HCT116 (cell line): ENCODE results near the gene SLC25A21. TPM values are rescaled to one million over a fixed set of nuclear protein-coding genes. Genes with fewer than 3 reads are reported as not detected.

Experiments
- ATAC-seq: fragments of 200-7000 bp; cut with Tn5 transposase; 2 replicates; pipeline ENCODE4 v1.9.1; 2020; ENCODE audit warnings: mild to moderate bottlenecking, moderate library complexity
- BruUV-seq: library from RNA; stranded (reverse); fragments of 400-500 nt; replicated peaks from 2 replicates; lab custom pipeline; 2021; lab: Mats Ljungman, UMichigan
- CTCF ChIA-PET: fragments of 300-600 bp; sonication (Branson Sonifier 250); formaldehyde crosslinking; loops from one replicate; lab custom pipeline; 2021; ENCODE audit warnings: antibody characterized with exemption; lab: Charles Lee
- POLR2A ChIA-PET: fragments of 300-600, 350-600 bp; sonication (Branson Sonifier 250); formaldehyde crosslinking; loops from one replicate; lab custom pipeline; 2021; ENCODE audit warnings: antibody characterized with exemption; lab: Charles Lee
- RAD21 ChIA-PET, 2 experiments: fragments of 300-600 bp; sonication (Branson Sonifier 250); formaldehyde crosslinking; loops; one replicate each; lab custom pipeline; 2023; ENCODE audit warnings: low total read pairs in 2 of 2; ENCODE audit not compliant: uncharacterized antibody in 2 of 2, unreplicated experiment in 2 of 2, low non-redundant PET in 1 of 2; lab: Charles Lee
- DNase-seq: peaks from one replicate; pipeline ENCODE4 v3.0.0-alpha.2; 2010; ENCODE audit warnings: low read depth, low spot score
- H2AFZ ChIP-seq: fragments of 200-600 bp; shearing (Covaris generic), sonication (generic); 2 replicates; pipeline ENCODE4 v1.6.1; 2017; ENCODE audit warnings: low read depth, mixed run types, mixed read lengths, antibody characterized with exemption, low read length; ENCODE audit not compliant: poor library complexity, severe bottlenecking
- H3K27ac ChIP-seq: 2 replicates; pipeline ENCODE4 v1.5.1; 2012; ENCODE audit warnings: low read depth, low read length
- H3K27me3 ChIP-seq: fragments of 200-600 bp; sonication (generic); 2 replicates; pipeline ENCODE4 v1.6.1; 2016; ENCODE audit warnings: mixed run types, low read length, mixed read lengths; ENCODE audit not compliant: insufficient read depth
- H3K36me3 ChIP-seq, 2 experiments: fragments of 200-500 bp in 1 of 2; fragments of 200-600 bp in 1 of 2; sonication (Bioruptor generic) in 1 of 2; sonication (generic) in 1 of 2; 2 replicates each; pipeline versions ENCODE4 v1.5.1 to v1.6.1; 2014 to 2016; ENCODE audit warnings: low read length in 2 of 2, inconsistent platforms in 1 of 2, mixed read lengths in 1 of 2, mixed run types in 1 of 2; ENCODE audit not compliant: insufficient read depth in 2 of 2, control insufficient read depth in 1 of 2
- H3K4me1 ChIP-seq, 2 experiments: fragments of 200-600 bp in 1 of 2; sonication (generic) in 1 of 2; 2 replicates each; pipeline versions ENCODE4 v1.5.1 to v1.6.1; 2012 to 2017; ENCODE audit warnings: low read length in 2 of 2, inconsistent platforms in 1 of 2, mild to moderate bottlenecking in 1 of 2, mixed read lengths in 1 of 2, mixed run types in 1 of 2, moderate library complexity in 1 of 2; ENCODE audit not compliant: insufficient read depth in 2 of 2, control insufficient read depth in 1 of 2
- H3K4me2 ChIP-seq: fragments of 200-600 bp; sonication (generic); 2 replicates; pipeline ENCODE4 v1.6.1; 2017; ENCODE audit warnings: mixed run types, low read length, mixed read lengths
- H3K4me3 ChIP-seq, 2 experiments: fragments of 200-600 bp in 1 of 2; sonication (generic) in 1 of 2; replicated peaks in 1 of 2; 2 replicates each; pipeline ENCODE4 v1.5.1; 2011 to 2016; ENCODE audit warnings: low read length in 2 of 2, control low read depth in 1 of 2, low read depth in 1 of 2, mild to moderate bottlenecking in 1 of 2, mixed read lengths in 1 of 2, mixed run types in 1 of 2
- H3K79me2 ChIP-seq: fragments of 200-600 bp; sonication (generic); 2 replicates; pipeline ENCODE4 v1.6.1; 2017; ENCODE audit warnings: mild to moderate bottlenecking, mixed run types, low read length, moderate library complexity, mixed read lengths; ENCODE audit not compliant: insufficient read depth
- H3K9ac ChIP-seq: fragments of 200-600 bp; sonication (generic); 2 replicates; pipeline ENCODE4 v1.6.1; 2016; ENCODE audit warnings: low read length, mixed read lengths
- H3K9me2 ChIP-seq: fragments of 200-600 bp; sonication (generic), shearing (Covaris generic); 2 replicates; pipeline ENCODE4 v1.6.1; 2017; ENCODE audit warnings: mixed run types, mild to moderate bottlenecking, moderate library complexity; ENCODE audit not compliant: insufficient read depth
- H3K9me3 ChIP-seq, 2 experiments: fragments of 200-500 bp in 1 of 2; fragments of 200-600 bp in 1 of 2; sonication (Bioruptor generic) in 1 of 2; sonication (generic) in 1 of 2; 2 replicates each; pipeline ENCODE4 v1.6.1; 2014 to 2017; ENCODE audit warnings: low read length in 2 of 2, mixed read lengths in 2 of 2, inconsistent platforms in 1 of 2, low read depth in 1 of 2, mild to moderate bottlenecking in 1 of 2, mixed run types in 1 of 2, moderate library complexity in 1 of 2; ENCODE audit not compliant: control insufficient read depth in 1 of 2, insufficient read depth in 1 of 2
- H4K20me1 ChIP-seq: fragments of 200-600 bp; sonication (generic), shearing (Covaris generic); 2 replicates; pipeline ENCODE4 v1.6.1; 2017; ENCODE audit warnings: mixed run types, mild to moderate bottlenecking, moderate library complexity; ENCODE audit not compliant: insufficient read depth
- CEBPB ChIP-seq: IDR thresholded peaks from 2 replicates; pipeline ENCODE4 v1.6.1; 2012; ENCODE audit warnings: low read depth
- EGR1 ChIP-seq: IDR thresholded peaks from 2 replicates; pipeline ENCODE4 v1.6.1; 2012; ENCODE audit warnings: low read depth
- ELF1 ChIP-seq: IDR thresholded peaks from 2 replicates; pipeline ENCODE4 v1.6.1; 2012; ENCODE audit warnings: low read depth, borderline replicate concordance
- FOSL1 ChIP-seq: IDR thresholded peaks from 2 replicates; pipeline ENCODE4 v1.6.1; 2012; ENCODE audit warnings: low read depth
- MAX ChIP-seq: IDR thresholded peaks from 2 replicates; pipeline ENCODE4 v1.6.1; 2012
- POLR2A ChIP-seq: IDR thresholded peaks from 2 replicates; pipeline ENCODE4 v1.7.0; 2011; ENCODE audit warnings: borderline replicate concordance; ENCODE audit not compliant: insufficient read depth, insufficient read length; ENCODE audit errors: extremely low read depth
- SIN3A ChIP-seq: IDR thresholded peaks from 2 replicates; pipeline ENCODE4 v1.6.1; 2012; ENCODE audit warnings: low read depth
- SP1 ChIP-seq: IDR thresholded peaks from 2 replicates; pipeline ENCODE4 v1.6.1; 2012; ENCODE audit warnings: low read depth
- SRF ChIP-seq: IDR thresholded peaks from 2 replicates; pipeline ENCODE4 v1.6.1; 2012; ENCODE audit warnings: low read depth
- TCF7L2 ChIP-seq: IDR thresholded peaks from 2 replicates; pipeline ENCODE4 v1.7.0; 2011; ENCODE audit warnings: borderline replicate concordance, inconsistent platforms; ENCODE audit not compliant: insufficient read depth, insufficient read length; ENCODE audit errors: extremely low read depth
- ZNF274 ChIP-seq: fragments of 200-500 bp; sonication (Bioruptor generic); IDR thresholded peaks from 2 replicates; pipeline ENCODE4 v1.6.1; 2014; ENCODE audit warnings: mild to moderate bottlenecking, low read depth, low read length, inconsistent platforms
- intact Hi-C: fragments of 100-400 bp; cut with micrococcal nuclease; formaldehyde crosslinking; loops from 2 replicates; pipeline ENCODE4 v1.10.0; 2022
- total RNA-seq: library from RNA; stranded (reverse); gene quantifications from one replicate; pipeline ENCODE4 v1.2.1, GENCODE V29; 2021; ENCODE audit not compliant: unreplicated experiment
- TF ChIP-seq, protein P1 (sequence below): IDR thresholded peaks from 2 replicates; pipeline ENCODE4 v1.6.1; 2012

The SLC25A21 gene
- total RNA-seq, 1 experiment from 2014 or later, result 3.5 TPM

GRCh38 chr14:37047226-37047625 is 125.2 kb downstream of the SLC25A21 start:
- DNase-seq, result no peak
- CTCF ChIA-PET, result no interaction called here
- no peak for TF ChIP-seq EGR1
- no peak for TF ChIP-seq ZNF274
- TF ChIP-seq CEBPB, result no peak
- Histone ChIP-seq H3K4me1 (peaks cover 0 to 12% of the 10 kb centered on the region in 2 experiments; a peak in 2 of 4 replicates), H3K27me3 (no peaks in the 10 kb centered on the region), H3K4me2 (no peak overlapping the region), H3K4me3 (no peak overlapping the region), H4K20me1 (no peaks in the 10 kb centered on the region), H3K9me2 (no peaks in the 10 kb centered on the region), H3K27ac (no peak overlapping the region), H3K36me3 (no peaks in the 10 kb centered on the region), H3K9ac (no peak overlapping the region), H2AFZ (no peak overlapping the region), H3K9me3 (no peaks in the 10 kb centered on the region), H3K79me2 (no peaks in the 10 kb centered on the region)
- BruUV-seq, result no TSS peak
- intact Hi-C loops, result no loop called here
- ATAC-seq, result no peak
- POLR2A ChIA-PET, result no interaction called here
- RAD21 ChIA-PET, result no interaction called here

- DNase-seq, result no peak
- H3K4me1 ChIP-seq, result peaks cover 0 to 12% of the 10 kb centered on the region in 2 experiments; a peak in 2 of 4 replicates
- no peak overlapping the region for H3K9ac ChIP-seq
- H3K79me2 ChIP-seq, result no peaks in the 10 kb centered on the region
- no peak overlapping the region for H3K4me2 ChIP-seq
- RAD21 ChIA-PET, result no interaction called here
- POLR2A ChIA-PET, result no interaction called here
- no peaks in the 10 kb centered on the region for H4K20me1 ChIP-seq
- H3K9me2 ChIP-seq, result no peaks in the 10 kb centered on the region
- H2AFZ ChIP-seq, result no peak overlapping the region
- no peak overlapping the region for H3K27ac ChIP-seq
- H3K4me3 ChIP-seq, result no peak overlapping the region
- intact Hi-C loops, result no loop called here
- no peaks in the 10 kb centered on the region for H3K36me3 ChIP-seq
- BruUV-seq, result no TSS peak
- no peaks in the 10 kb centered on the region for H3K9me3 ChIP-seq
- TF ChIP-seq ELF1 (no peak), FOSL1 (no peak), SIN3A (no peak), SRF (no peak), EGR1 (no peak), TCF7L2 (no peak), POLR2A (no peak), MAX (no peak), ZNF274 (no peak), SP1 (no peak)
- TF ChIP-seq, protein P1, sequence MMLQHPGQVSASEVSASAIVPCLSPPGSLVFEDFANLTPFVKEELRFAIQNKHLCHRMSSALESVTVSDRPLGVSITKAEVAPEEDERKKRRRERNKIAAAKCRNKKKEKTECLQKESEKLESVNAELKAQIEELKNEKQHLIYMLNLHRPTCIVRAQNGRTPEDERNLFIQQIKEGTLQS, result no peak
- TF ChIP-seq, all 23 proteins: peak for 0
- ATAC-seq, result no peak
- CTCF ChIA-PET, result no interaction called here
- no peaks in the 10 kb centered on the region for H3K27me3 ChIP-seq
These were observed 125.6 kb downstream of the SLC25A21 start for GRCh38 chr14:37046815-37047214.
